Psoas muscle (tissue), 8 donors: Measurements from ENCODE around the gene GALK1. TPM values are rescaled to one million over a fixed set of nuclear protein-coding genes. Genes with fewer than 3 reads are reported as not detected.

Source experiments
- ATAC-seq, 4 donors: fragments of 200-7000 bp; cut with Tn5 transposase; one replicate each; pipeline ENCODE4 v1.9.1; 2020; ENCODE audit warnings: moderate library complexity in 3 of 4, mild to moderate bottlenecking in 2 of 4
- DNase-seq, 2 donors: peaks; one replicate each; pipeline ENCODE4 v3.0.0-alpha.2; 2020
- H3K27ac ChIP-seq: fragments of 200-600 bp; one replicate; pipeline ENCODE4 v1.8.0; 2022
- H3K27me3 ChIP-seq, 3 donors: fragments of 200-600 bp in 1 of 3; one replicate each; pipeline versions ENCODE4 v1.6.1 to v1.8.0; 2013 to 2022; ENCODE audit warnings: low read length in 2 of 3, mild to moderate bottlenecking in 2 of 3, moderate library complexity in 1 of 3; ENCODE audit not compliant: insufficient read depth in 3 of 3
- H3K36me3 ChIP-seq, 2 donors: fragments of 200-600 bp in 1 of 2; one replicate each; pipeline versions ENCODE4 v1.6.1 to v1.8.0; 2013 to 2022; ENCODE audit warnings: low read depth in 1 of 2, mild to moderate bottlenecking in 1 of 2, moderate library complexity in 1 of 2; ENCODE audit not compliant: insufficient read depth in 1 of 2
- H3K4me1 ChIP-seq: fragments of 200-600 bp; one replicate; pipeline ENCODE4 v1.8.0; 2022
- H3K4me3 ChIP-seq: fragments of 200-600 bp; one replicate; pipeline ENCODE4 v1.8.0; 2022; ENCODE audit warnings: mild to moderate bottlenecking
- H3K9me3 ChIP-seq: fragments of 200-600 bp; one replicate; pipeline ENCODE4 v1.8.0; 2022
- WGBS, 3 donors: extraction: QIAGEN DNeasy Blood & Tissue Kit; methylation state at CpG; one replicate each; pipeline versions ENCODE4 v1.1.6 to v1.1.7; 2013; 5-methylcytosine and 5-hydroxymethylcytosine counted together
- intact Hi-C, 2 donors: fragments of 100-400 bp; cut with DNase I; formaldehyde crosslinking; loops; one replicate each; pipeline versions ENCODE4 v1.11.0 to v1.14.2; 2022
- polyA plus RNA-seq, 3 donors: library from polyadenylated mRNA; stranded (reverse); fragments of 200-250 nt; gene quantifications; one replicate each; pipeline ENCODE4 v1.2.3, GENCODE V29; 2013
- total RNA-seq, 4 donors: library from RNA; stranded (reverse); fragmentation: NEBNext Ultra II Directional in 2 of 4; extraction: Animal tissue kit (Norgen Biotek cat#: 25700) in 2 of 4; gene quantifications; one replicate each; pipeline versions ENCODE4 v1.2.1 to v1.2.4, GENCODE V29; 2021 to 2023
- TF ChIP-seq, protein P1 (sequence below): fragments of 200-600 bp; IDR thresholded peaks from one replicate; pipeline ENCODE4 v1.8.0; 2022; ENCODE audit warnings: antibody characterized with exemption
- donor health status: healthy with polysubstance abuse.
- donor health status: DM: no; HTN: no; CAD: no; lungs with moderate emphysema.
- donor health status: Bipolar disorder and iron deficiency.
- donor health status: healthy.
- donor health status: DM: yes; HTN: yes; CAD: no.
- donor health status: DM: no; HTN: no; CAD: no.
- donor health status: DM: no; HTN: no; CAD: no.
- donor health status: DM: yes; HTN: yes; CAD: no.

Gene GALK1
- total and polyA plus RNA-seq, 7 donors: 7.1 to 13.2 (median 9.8) TPM

GRCh38 chr17:75799402-75799801 is 34.4 kb upstream of the GALK1 start:
- H3K4me3 ChIP-seq: no peak overlapping the region
- H3K9me3 ChIP-seq: no peaks in the 10 kb centered on the region
- no peaks in the 10 kb centered on the region for H3K27me3 ChIP-seq
- no peak overlapping the region for H3K27ac ChIP-seq
- TF ChIP-seq, protein P1, sequence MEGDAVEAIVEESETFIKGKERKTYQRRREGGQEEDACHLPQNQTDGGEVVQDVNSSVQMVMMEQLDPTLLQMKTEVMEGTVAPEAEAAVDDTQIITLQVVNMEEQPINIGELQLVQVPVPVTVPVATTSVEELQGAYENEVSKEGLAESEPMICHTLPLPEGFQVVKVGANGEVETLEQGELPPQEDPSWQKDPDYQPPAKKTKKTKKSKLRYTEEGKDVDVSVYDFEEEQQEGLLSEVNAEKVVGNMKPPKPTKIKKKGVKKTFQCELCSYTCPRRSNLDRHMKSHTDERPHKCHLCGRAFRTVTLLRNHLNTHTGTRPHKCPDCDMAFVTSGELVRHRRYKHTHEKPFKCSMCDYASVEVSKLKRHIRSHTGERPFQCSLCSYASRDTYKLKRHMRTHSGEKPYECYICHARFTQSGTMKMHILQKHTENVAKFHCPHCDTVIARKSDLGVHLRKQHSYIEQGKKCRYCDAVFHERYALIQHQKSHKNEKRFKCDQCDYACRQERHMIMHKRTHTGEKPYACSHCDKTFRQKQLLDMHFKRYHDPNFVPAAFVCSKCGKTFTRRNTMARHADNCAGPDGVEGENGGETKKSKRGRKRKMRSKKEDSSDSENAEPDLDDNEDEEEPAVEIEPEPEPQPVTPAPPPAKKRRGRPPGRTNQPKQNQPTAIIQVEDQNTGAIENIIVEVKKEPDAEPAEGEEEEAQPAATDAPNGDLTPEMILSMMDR: no peak
- ATAC-seq (no peak), DNase-seq (no peak)
- intact Hi-C loops: no loop called here
- 83 to 84% (median 84%) methylated on average over 4 of the region's 4 CpGs for WGBS, 3 donors
- peaks cover 0 to 39% of the 10 kb centered on the region in 2 donors for H3K36me3 ChIP-seq
- H3K4me1 ChIP-seq: no peaks in the 10 kb centered on the region

- Histone ChIP-seq H3K27me3 (no peaks in the 10 kb centered on the region), H3K27ac (no peak overlapping the region), H3K9me3 (no peaks in the 10 kb centered on the region), H3K4me1 (no peaks in the 10 kb centered on the region), H3K36me3 (peaks cover 4 to 55% of the 10 kb centered on the region in 2 donors), H3K4me3 (no peak overlapping the region)
- 91 to 95% (median 94%) methylated on average over 8 of the region's 8 CpGs for WGBS, 3 donors
- TF ChIP-seq, protein P1: no peak
- no peak for ATAC-seq
- intact Hi-C loops: no loop called here
- DNase-seq: no peak
Measured at GRCh38 chr17:75795820-75796607, 31.0 kb upstream of the GALK1 start.

- intact Hi-C loops: no loop called here
- DNase-seq (no peak), ATAC-seq (no peak)
- no peak overlapping the region for H3K4me3 ChIP-seq
- 71 to 83% (median 81%) methylated on average over 1 of the region's 1 CpG for WGBS, 3 donors
- no peaks in the 10 kb centered on the region for H3K9me3 ChIP-seq
- no peak overlapping the region for H3K27ac ChIP-seq
- peaks cover 4 to 38% of the 10 kb centered on the region in 2 donors for H3K36me3 ChIP-seq
- no peaks in the 10 kb centered on the region for H3K27me3 ChIP-seq
- TF ChIP-seq, protein P1: no peak
- H3K4me1 ChIP-seq: no peaks in the 10 kb centered on the region
Measured at GRCh38 chr17:75793460-75793859, 28.5 kb upstream of the GALK1 start.

- intact Hi-C loops: no loop called here
- peaks cover 4 to 25% of the 10 kb centered on the region in 2 donors for H3K36me3 ChIP-seq
- TF ChIP-seq, protein P1: no peak
- peaks cover 7% of the 10 kb centered on the region for H3K4me1 ChIP-seq
- no peak overlapping the region for H3K27ac ChIP-seq
- DNase-seq: no peak
- no peak for ATAC-seq
- WGBS, 3 donors: 87 to 90% (median 88%) methylated on average over 6 of the region's 6 CpGs
- no peaks in the 10 kb centered on the region for H3K27me3 ChIP-seq
- no peak overlapping the region for H3K4me3 ChIP-seq
- no peaks in the 10 kb centered on the region for H3K9me3 ChIP-seq
Measured at GRCh38 chr17:75791254-75791653, 26.3 kb upstream of the GALK1 start.
